K562 (cell line): Measurements from ENCODE around the gene IFI27L1. TPM values are rescaled to one million over a fixed set of nuclear protein-coding genes. Genes with fewer than 3 reads are reported as not detected.
A peak's percentile ranks its signal among the peaks of the same experiment; 100 is the strongest.

Experiments
- BMI1 ChIP-seq: fragments of 150-350 bp; IDR thresholded peaks from 2 replicates; pipeline ENCODE4 v1.6.1; 2014; ENCODE audit warnings: low read length
- GTF2A2 ChIP-seq: IDR thresholded peaks from 2 replicates; pipeline ENCODE4 v1.6.1; 2016; ENCODE audit warnings: mild to moderate bottlenecking, missing genetic modification characterization, missing compliant biosample characterization
- MLX ChIP-seq, 2 experiments: fragments of 450-650 bp in 1 of 2; sonication (generic) in 1 of 2; formaldehyde crosslinking; conservative IDR thresholded peaks; 2 replicates each; pipeline versions ENCODE4 v1.4.0 to v1.8.1; 2020 to 2022; ENCODE audit warnings: mild to moderate bottlenecking in 1 of 2, missing genetic modification reagents in 1 of 2
- NR1H2 ChIP-seq: sonication (generic); formaldehyde crosslinking; IDR thresholded peaks from 2 replicates; pipeline ENCODE4 v1.4.0; 2020; ENCODE audit warnings: mild to moderate bottlenecking, missing genetic modification reagents
- PHTF2 ChIP-seq: fragments of 250-450 bp; sonication (Bioruptor Pico); IDR thresholded peaks from 2 replicates; pipeline ENCODE4 v1.5.0; 2021; ENCODE audit warnings: mild to moderate bottlenecking
- PRPF4 ChIP-seq: fragments of 200-400 bp; formaldehyde crosslinking; IDR thresholded peaks from one replicate; pipeline ENCODE4 v1.6.1; 2017; ENCODE audit warnings: low read length, low read depth, mild to moderate bottlenecking; ENCODE audit not compliant: insufficient read depth, poor library complexity, severe bottlenecking
- TAL1 ChIP-seq: fragments of 450-650 bp; IDR thresholded peaks from 2 replicates; pipeline ENCODE4 v1.6.1; 2016; ENCODE audit warnings: mild to moderate bottlenecking
- ZMIZ1 ChIP-seq, 2 experiments: fragments of 150-350 bp in 1 of 2; IDR thresholded peaks; 2 replicates each; pipeline ENCODE4 v1.6.1; 2012 to 2016; ENCODE audit warnings: low read depth in 2 of 2, low read length in 2 of 2, mild to moderate bottlenecking in 1 of 2, moderate library complexity in 1 of 2
- ZNF143 ChIP-seq: sonication (generic); formaldehyde crosslinking; IDR thresholded peaks from 2 replicates; pipeline ENCODE4 v1.9.0; 2022; ENCODE audit warnings: mild to moderate bottlenecking, missing genetic modification reagents
- ZNF57 ChIP-seq: fragments of 450-650 bp; formaldehyde crosslinking; IDR thresholded peaks from 2 replicates; pipeline ENCODE4 v1.4.0; 2020; ENCODE audit warnings: mild to moderate bottlenecking, moderate library complexity
- ZNF668 ChIP-seq: fragments of 250-450 bp; sonication (Bioruptor Pico); IDR thresholded peaks from 2 replicates; pipeline ENCODE4 v1.8.0; 2022; ENCODE audit warnings: mild to moderate bottlenecking, inconsistent platforms
- polyA plus RNA-seq, 8 experiments: library from polyadenylated mRNA; depleted of rRNA in 4 of 8; stranded (reverse) in 5 of 8; unstranded in 3 of 8; fragments of >200 nt; fragmentation: Nextera tagmentation in 2 of 8; fragmentation: Illumina TruSeq in 1 of 8; extraction: Ambion mirVana in 2 of 8; extraction: Trizol in 1 of 8; gene quantifications; 2 replicates each; pipeline versions ENCODE4 v1.2.1 to v1.2.3, GENCODE V29; 2011 to 2014; ENCODE audit warnings: inconsistent platforms in 1 of 8, missing spikeins in 1 of 8
- total RNA-seq, 7 experiments: library from RNA; depleted of rRNA in 6 of 7; stranded (reverse); fragments of >200 nt in 6 of 7; fragmentation: Illumina TruSeq in 2 of 7; extraction: Trizol in 2 of 7; gene quantifications; 2 replicates each; pipeline versions ENCODE4 v1.2.1 to v1.2.3, GENCODE V29; 2011 to 2021; ENCODE audit warnings: low replicate concordance in 1 of 7
- TF ChIP-seq, protein P1 (sequence below): fragments of 450-650 bp; IDR thresholded peaks from 2 replicates; pipeline ENCODE4 v1.6.1; 2018; ENCODE audit warnings: mild to moderate bottlenecking, low read depth; ENCODE audit not compliant: partially characterized antibody
- TF ChIP-seq, protein P2 (sequence below): fragments of 450-650 bp; formaldehyde crosslinking; IDR thresholded peaks from 2 replicates; pipeline ENCODE4 v1.4.0; 2022; ENCODE audit warnings: missing genetic modification characterization

The IFI27L1 gene
- total and polyA plus RNA-seq, 9 of the 15 experiments (the other 6 are each of a cell fraction or from before 2014, with no cell fraction given): 14.5 to 28.0 (median 23.8) TPM

DNA sequence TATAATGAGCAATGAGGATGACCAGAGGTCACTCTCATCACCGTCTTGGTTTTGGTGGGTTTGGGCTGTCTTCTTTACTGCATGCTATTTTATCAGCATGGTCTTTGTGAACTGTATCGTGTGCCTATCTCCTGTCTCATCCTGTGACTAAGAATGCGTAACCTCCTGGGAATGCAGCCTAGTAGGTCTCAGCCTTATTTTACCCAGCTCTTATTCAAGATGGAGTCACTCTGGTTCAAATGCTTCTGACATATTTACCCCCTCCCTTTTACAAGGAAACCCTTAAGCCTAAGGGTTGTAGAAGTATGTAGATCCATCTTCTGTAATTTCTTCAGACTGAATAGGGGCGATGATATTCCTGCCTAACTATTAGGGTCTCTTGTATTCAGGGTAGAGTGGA lies 8.4 kb downstream of the IFI27L1 start (continued):
- TF ChIP-seq MLX (CRISPR knock-in tag; conservative IDR thresholded peaks at IDR 0.05) (no peak), ZNF668 (CRISPR knock-in tag) (0 out of 2 replicates have a peak, but pooled peaks have one; percentile 53), NR1H2 (CRISPR knock-in tag) (no peak), ZMIZ1 (IDR thresholded peaks at IDR 0.05; ENCODE audit: low read depth in 2 of 2, low read length in 2 of 2) (no peak), TAL1 (no peak), PHTF2 (CRISPR knock-in tag) (no peak), ZNF57 (no peak), BMI1 (no peak), GTF2A2 (tag) (no peak), PRPF4 (no peak), ZNF143 (CRISPR knock-in tag) (no peak)
- TF ChIP-seq, protein P1, sequence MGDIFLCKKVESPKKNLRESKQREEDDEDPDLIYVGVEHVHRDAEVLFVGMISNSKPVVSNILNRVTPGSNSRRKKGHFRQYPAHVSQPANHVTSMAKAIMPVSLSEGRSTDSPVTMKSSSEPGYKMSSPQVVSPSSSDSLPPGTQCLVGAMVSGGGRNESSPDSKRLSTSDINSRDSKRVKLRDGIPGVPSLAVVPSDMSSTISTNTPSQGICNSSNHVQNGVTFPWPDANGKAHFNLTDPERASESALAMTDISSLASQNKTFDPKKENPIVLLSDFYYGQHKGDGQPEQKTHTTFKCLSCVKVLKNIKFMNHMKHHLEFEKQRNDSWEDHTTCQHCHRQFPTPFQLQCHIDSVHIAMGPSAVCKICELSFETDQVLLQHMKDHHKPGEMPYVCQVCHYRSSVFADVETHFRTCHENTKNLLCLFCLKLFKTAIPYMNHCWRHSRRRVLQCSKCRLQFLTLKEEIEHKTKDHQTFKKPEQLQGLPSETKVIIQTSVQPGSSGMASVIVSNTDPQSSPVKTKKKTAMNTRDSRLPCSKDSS: no peak
- TF ChIP-seq, protein P2, sequence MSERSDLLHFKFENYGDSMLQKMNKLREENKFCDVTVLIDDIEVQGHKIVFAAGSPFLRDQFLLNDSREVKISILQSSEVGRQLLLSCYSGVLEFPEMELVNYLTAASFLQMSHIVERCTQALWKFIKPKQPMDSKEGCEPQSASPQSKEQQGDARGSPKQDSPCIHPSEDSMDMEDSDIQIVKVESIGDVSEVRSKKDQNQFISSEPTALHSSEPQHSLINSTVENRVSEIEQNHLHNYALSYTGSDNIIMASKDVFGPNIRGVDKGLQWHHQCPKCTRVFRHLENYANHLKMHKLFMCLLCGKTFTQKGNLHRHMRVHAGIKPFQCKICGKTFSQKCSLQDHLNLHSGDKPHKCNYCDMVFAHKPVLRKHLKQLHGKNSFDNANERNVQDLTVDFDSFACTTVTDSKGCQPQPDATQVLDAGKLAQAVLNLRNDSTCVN (CRISPR knock-in tag): no peak
